ENCODE results near the gene PRDM1. TPM values are rescaled to one million over a fixed set of nuclear protein-coding genes. Genes with fewer than 3 reads are reported as not detected.

PRDM1 gene
- total and polyA plus RNA-seq, 2 donors = 3.7 to 5.0 TPM

- 82% methylated on average over 4 of the region's 4 CpGs for WGBS
- no peak overlapping the region for H3K4me3 ChIP-seq (ENCODE audit: low read depth, low read length)
- H3K27ac ChIP-seq (ENCODE audit: low read depth) = no peak overlapping the region
- no peaks in the 10 kb centered on the region for H3K4me1 ChIP-seq (ENCODE audit: insufficient read depth)
- DNase-seq (ENCODE audit: extremely low spot score) = no peak
- H3K36me3 ChIP-seq (ENCODE audit: insufficient read depth) = no peaks in the 10 kb centered on the region
Measured at GRCh38 chr6:106152952-106153351, 66.8 kb downstream of the PRDM1 start.

GRCh38 chr6:106154326-106154725, 68.2 kb downstream of the PRDM1 start:
- H3K4me3 ChIP-seq (ENCODE audit: low read depth, low read length) = no peak overlapping the region
- WGBS = 92% methylated on average over 8 of the region's 8 CpGs
- no peaks in the 10 kb centered on the region for H3K36me3 ChIP-seq (ENCODE audit: insufficient read depth)
- H3K27ac ChIP-seq (ENCODE audit: low read depth) = no peak overlapping the region
- H3K4me1 ChIP-seq (ENCODE audit: insufficient read depth) = no peaks in the 10 kb centered on the region
- no peak for DNase-seq (ENCODE audit: extremely low spot score)

- H3K27ac ChIP-seq (ENCODE audit: low read depth) = no peak overlapping the region
- H3K4me3 ChIP-seq (ENCODE audit: low read depth, low read length) = no peak overlapping the region
- WGBS = 72% methylated on average over 12 of the region's 12 CpGs
- no peak for DNase-seq (ENCODE audit: extremely low spot score)
- no peaks in the 10 kb centered on the region for H3K36me3 ChIP-seq (ENCODE audit: insufficient read depth)
- H3K4me1 ChIP-seq (ENCODE audit: insufficient read depth) = no peaks in the 10 kb centered on the region
Measured at GRCh38 chr6:106155219-106155830, 69.2 kb downstream of the PRDM1 start.

- WGBS = 74% methylated on average over 3 of the region's 3 CpGs
- no peak for DNase-seq (ENCODE audit: extremely low spot score)
- no peak overlapping the region for H3K27ac ChIP-seq (ENCODE audit: low read depth)
- no peaks in the 10 kb centered on the region for H3K36me3 ChIP-seq (ENCODE audit: insufficient read depth)
- H3K4me3 ChIP-seq (ENCODE audit: low read depth, low read length) = no peak overlapping the region
- H3K4me1 ChIP-seq (ENCODE audit: insufficient read depth) = no peaks in the 10 kb centered on the region
Measured at GRCh38 chr6:106156413-106156812, 70.3 kb downstream of the PRDM1 start.

- Histone ChIP-seq H3K4me1 (ENCODE audit: insufficient read depth) (no peaks in the 10 kb centered on the region), H3K36me3 (ENCODE audit: insufficient read depth) (no peaks in the 10 kb centered on the region), H3K4me3 (ENCODE audit: low read depth, low read length) (no peak overlapping the region), H3K27ac (ENCODE audit: low read depth) (no peak overlapping the region)
- 56% methylated on average over 3 of the region's 3 CpGs for WGBS
- no peak for DNase-seq (ENCODE audit: extremely low spot score)
Measured at GRCh38 chr6:106156863-106157262, 70.7 kb downstream of the PRDM1 start.

DNA sequence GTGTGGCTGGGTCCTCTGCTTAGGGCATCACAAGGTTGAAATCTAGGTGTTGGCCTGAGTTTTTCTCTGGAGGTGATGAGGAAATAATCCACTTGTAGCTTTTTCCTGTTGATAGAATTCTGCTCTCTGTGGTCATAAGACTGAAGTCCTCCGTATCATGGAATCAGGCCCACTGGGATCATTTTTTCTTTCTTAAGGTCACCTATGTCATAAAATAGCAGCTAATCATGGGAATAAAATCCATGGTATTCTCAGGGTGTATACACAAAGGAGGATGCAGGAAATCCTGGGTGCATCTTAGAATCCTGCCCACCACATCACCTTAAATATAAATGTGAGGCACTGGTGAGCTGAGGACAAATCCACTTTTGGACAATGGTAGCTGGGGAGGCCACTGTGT, 72.7 kb downstream of the PRDM1 start:
- no peak for DNase-seq (ENCODE audit: extremely low spot score)
- H3K4me1 ChIP-seq (ENCODE audit: insufficient read depth) = no peaks in the 10 kb centered on the region
- H3K36me3 ChIP-seq (ENCODE audit: insufficient read depth) = no peaks in the 10 kb centered on the region
- no peak overlapping the region for H3K4me3 ChIP-seq (ENCODE audit: low read depth, low read length)
- no peak overlapping the region for H3K27ac ChIP-seq (ENCODE audit: low read depth)
- 91% methylated on average over 1 of the region's 1 CpG for WGBS

Other genes with a start within 250 kb of the PRDM1 start
- gene ATG5, start 239.4 kb downstream of the PRDM1 start, total RNA-seq = 88.8 TPM
- 24.0 TPM for gene ATG5, start 239.4 kb downstream of the PRDM1 start, polyA plus RNA-seq

All from urinary bladder (tissue), 4 donors.